Loucy (cell line): ENCODE measurements around the gene TMA16.

Source experiments
- EZH2phosphoT487 ChIP-seq: fragments of 200-600 bp; IDR thresholded peaks from 2 replicates; pipeline ENCODE4 v1.6.1; 2018; ENCODE audit warnings: antibody characterized with exemption, mild to moderate bottlenecking, moderate library complexity, borderline replicate concordance
- TF ChIP-seq, protein P1 (sequence below): fragments of 200-600 bp; sonication (generic); conservative IDR thresholded peaks from 2 replicates; pipeline ENCODE4 v1.5.1; 2014; ENCODE audit warnings: mild to moderate bottlenecking, antibody characterized with exemption, low read length

DNA sequence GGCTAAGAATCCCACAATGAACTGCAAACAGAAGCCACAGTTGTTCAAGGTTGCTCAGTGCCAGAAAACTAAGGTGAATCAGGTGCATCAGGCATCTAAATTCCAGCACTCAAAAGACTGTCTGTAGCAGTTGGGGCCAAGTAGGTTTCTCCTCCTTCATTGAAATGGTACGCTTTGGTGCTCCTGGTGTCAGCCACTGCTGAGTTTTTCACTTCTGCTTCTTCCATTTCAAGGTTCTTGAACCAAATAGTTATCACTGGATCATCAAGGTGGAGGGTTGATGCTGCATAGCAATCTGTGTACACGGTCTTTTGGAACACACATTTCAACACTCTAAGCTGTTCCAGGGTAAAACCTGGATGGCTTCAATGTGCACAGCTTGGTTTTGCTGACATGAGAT, 74.4 kb downstream of the TMA16 start:
- no peak for TF ChIP-seq EZH2phosphoT487
- TF ChIP-seq, protein P1, sequence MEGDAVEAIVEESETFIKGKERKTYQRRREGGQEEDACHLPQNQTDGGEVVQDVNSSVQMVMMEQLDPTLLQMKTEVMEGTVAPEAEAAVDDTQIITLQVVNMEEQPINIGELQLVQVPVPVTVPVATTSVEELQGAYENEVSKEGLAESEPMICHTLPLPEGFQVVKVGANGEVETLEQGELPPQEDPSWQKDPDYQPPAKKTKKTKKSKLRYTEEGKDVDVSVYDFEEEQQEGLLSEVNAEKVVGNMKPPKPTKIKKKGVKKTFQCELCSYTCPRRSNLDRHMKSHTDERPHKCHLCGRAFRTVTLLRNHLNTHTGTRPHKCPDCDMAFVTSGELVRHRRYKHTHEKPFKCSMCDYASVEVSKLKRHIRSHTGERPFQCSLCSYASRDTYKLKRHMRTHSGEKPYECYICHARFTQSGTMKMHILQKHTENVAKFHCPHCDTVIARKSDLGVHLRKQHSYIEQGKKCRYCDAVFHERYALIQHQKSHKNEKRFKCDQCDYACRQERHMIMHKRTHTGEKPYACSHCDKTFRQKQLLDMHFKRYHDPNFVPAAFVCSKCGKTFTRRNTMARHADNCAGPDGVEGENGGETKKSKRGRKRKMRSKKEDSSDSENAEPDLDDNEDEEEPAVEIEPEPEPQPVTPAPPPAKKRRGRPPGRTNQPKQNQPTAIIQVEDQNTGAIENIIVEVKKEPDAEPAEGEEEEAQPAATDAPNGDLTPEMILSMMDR, result no peak
